Testis (tissue), 2 donors: Measurements from ENCODE around the gene GSAP.

ENCODE experiments used
- CTCF ChIP-seq, 3 experiments: fragments of 450-650 bp in 2 of 3; fragments of 200-600 bp in 1 of 3; sonication (generic) in 1 of 3; IDR thresholded peaks; one replicate each; pipeline ENCODE4 v1.5.1; 2016 to 2019; ENCODE audit warnings: antibody characterized with exemption in 3 of 3, mild to moderate bottlenecking in 2 of 3, moderate library complexity in 1 of 3
- POLR2A ChIP-seq: fragments of 450-650 bp; IDR thresholded peaks from one replicate; pipeline ENCODE4 v1.6.1; 2017; ENCODE audit warnings: antibody characterized with exemption, mild to moderate bottlenecking, moderate library complexity

- TF ChIP-seq CTCF (IDR thresholded peaks at IDR 0.05) (no peak), POLR2A (no peak)
These were observed 10.4 kb upstream of the GSAP start for GRCh38 chr7:77426521-77427051.
